Fibroblast of pulmonary artery (primary cell): ENCODE data around the gene LEKR1.

Experiments used
- DNase-seq: peaks from one replicate; pipeline ENCODE4 v3.0.0-alpha.2; 2010; ENCODE audit warnings: low read depth
- H3K4me3 ChIP-seq: replicated peaks from 2 replicates; pipeline ENCODE4 v1.5.1; 2011; ENCODE audit warnings: low read depth, mild to moderate bottlenecking, control low read depth, low read length, moderate library complexity
- CTCF ChIP-seq: IDR thresholded peaks from 2 replicates; pipeline ENCODE4 v1.5.1; 2011; ENCODE audit warnings: mild to moderate bottlenecking, control low read depth, low read length, inconsistent platforms; ENCODE audit errors: missing control alignments

Gene LEKR1

GRCh38 chr3:156806698-156807097 lies 19.5 kb upstream of the LEKR1 start:
- TF ChIP-seq CTCF = no peak
- no peak for DNase-seq
- no peak overlapping the region for H3K4me3 ChIP-seq

GRCh38 chr3:156808025-156808424 lies 18.1 kb upstream of the LEKR1 start:
- TF ChIP-seq CTCF = no peak
- DNase-seq = no peak
- H3K4me3 ChIP-seq = no peak overlapping the region

- no peak overlapping the region for H3K4me3 ChIP-seq
- no peak for DNase-seq
- TF ChIP-seq CTCF = no peak
Observed at GRCh38 chr3:156811089-156811862, 14.9 kb upstream of the LEKR1 start.

- peak; percentile 66 for DNase-seq
- no peak for TF ChIP-seq CTCF
- no peak overlapping the region for H3K4me3 ChIP-seq
Observed at GRCh38 chr3:156812521-156813335, 13.4 kb upstream of the LEKR1 start.

- no peak for TF ChIP-seq CTCF
- H3K4me3 ChIP-seq = no peak overlapping the region
- DNase-seq = no peak
Observed at GRCh38 chr3:156814295-156814694, 11.9 kb upstream of the LEKR1 start.

- TF ChIP-seq CTCF = no peak
- peak; percentile 57 for DNase-seq
- peak overlapping the region; percentile 52 for H3K4me3 ChIP-seq
Observed at GRCh38 chr3:156816091-156816793, 9.9 kb upstream of the LEKR1 start.
